ENCODE measurements around the gene CDK3. TPM values are rescaled to one million over a fixed set of nuclear protein-coding genes. Genes with fewer than 3 reads are reported as not detected.

The CDK3 gene
- total and polyA plus RNA-seq, 9 of the 15 experiments (the other 6 are each of a cell fraction or from before 2014, with no cell fraction given) = 0.55 to 8.2 (median 4.7) TPM

DNA sequence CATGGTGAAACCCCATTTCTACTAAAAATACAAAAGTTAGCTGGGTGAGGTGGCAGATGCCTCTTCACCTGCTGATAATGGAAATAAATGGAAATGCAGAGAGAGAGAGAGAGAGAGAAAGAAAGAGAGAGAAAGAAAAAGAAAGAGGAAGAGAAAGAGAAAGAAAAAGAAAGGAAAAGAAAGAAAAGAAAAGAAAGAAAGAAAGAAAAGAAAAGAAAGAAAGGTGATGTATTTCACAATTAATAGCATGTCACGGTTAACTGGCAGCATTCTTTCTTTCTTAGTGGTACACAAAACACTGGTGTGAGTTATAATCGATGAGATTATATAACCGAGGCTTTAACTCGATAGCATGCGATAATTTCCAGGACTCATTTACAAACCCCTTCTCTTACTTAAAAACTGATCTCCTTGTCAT lies 24.9 kb upstream of the CDK3 start (continued):
- TF ChIP-seq, protein P1, sequence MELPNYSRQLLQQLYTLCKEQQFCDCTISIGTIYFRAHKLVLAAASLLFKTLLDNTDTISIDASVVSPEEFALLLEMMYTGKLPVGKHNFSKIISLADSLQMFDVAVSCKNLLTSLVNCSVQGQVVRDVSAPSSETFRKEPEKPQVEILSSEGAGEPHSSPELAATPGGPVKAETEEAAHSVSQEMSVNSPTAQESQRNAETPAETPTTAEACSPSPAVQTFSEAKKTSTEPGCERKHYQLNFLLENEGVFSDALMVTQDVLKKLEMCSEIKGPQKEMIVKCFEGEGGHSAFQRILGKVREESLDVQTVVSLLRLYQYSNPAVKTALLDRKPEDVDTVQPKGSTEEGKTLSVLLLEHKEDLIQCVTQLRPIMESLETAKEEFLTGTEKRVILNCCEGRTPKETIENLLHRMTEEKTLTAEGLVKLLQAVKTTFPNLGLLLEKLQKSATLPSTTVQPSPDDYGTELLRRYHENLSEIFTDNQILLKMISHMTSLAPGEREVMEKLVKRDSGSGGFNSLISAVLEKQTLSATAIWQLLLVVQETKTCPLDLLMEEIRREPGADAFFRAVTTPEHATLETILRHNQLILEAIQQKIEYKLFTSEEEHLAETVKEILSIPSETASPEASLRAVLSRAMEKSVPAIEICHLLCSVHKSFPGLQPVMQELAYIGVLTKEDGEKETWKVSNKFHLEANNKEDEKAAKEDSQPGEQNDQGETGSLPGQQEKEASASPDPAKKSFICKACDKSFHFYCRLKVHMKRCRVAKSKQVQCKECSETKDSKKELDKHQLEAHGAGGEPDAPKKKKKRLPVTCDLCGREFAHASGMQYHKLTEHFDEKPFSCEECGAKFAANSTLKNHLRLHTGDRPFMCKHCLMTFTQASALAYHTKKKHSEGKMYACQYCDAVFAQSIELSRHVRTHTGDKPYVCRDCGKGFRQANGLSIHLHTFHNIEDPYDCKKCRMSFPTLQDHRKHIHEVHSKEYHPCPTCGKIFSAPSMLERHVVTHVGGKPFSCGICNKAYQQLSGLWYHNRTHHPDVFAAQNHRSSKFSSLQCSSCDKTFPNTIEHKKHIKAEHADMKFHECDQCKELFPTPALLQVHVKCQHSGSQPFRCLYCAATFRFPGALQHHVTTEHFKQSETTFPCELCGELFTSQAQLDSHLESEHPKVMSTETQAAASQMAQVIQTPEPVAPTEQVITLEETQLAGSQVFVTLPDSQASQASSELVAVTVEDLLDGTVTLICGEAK (IDR thresholded peaks at IDR 0.05) = peak; percentile 33; the same call in 1 of the 2 replicates
- TF ChIP-seq, protein P1 (CRISPR knock-in tag; IDR thresholded peaks at IDR 0.05) = no peak
- TF ChIP-seq, protein P2, sequence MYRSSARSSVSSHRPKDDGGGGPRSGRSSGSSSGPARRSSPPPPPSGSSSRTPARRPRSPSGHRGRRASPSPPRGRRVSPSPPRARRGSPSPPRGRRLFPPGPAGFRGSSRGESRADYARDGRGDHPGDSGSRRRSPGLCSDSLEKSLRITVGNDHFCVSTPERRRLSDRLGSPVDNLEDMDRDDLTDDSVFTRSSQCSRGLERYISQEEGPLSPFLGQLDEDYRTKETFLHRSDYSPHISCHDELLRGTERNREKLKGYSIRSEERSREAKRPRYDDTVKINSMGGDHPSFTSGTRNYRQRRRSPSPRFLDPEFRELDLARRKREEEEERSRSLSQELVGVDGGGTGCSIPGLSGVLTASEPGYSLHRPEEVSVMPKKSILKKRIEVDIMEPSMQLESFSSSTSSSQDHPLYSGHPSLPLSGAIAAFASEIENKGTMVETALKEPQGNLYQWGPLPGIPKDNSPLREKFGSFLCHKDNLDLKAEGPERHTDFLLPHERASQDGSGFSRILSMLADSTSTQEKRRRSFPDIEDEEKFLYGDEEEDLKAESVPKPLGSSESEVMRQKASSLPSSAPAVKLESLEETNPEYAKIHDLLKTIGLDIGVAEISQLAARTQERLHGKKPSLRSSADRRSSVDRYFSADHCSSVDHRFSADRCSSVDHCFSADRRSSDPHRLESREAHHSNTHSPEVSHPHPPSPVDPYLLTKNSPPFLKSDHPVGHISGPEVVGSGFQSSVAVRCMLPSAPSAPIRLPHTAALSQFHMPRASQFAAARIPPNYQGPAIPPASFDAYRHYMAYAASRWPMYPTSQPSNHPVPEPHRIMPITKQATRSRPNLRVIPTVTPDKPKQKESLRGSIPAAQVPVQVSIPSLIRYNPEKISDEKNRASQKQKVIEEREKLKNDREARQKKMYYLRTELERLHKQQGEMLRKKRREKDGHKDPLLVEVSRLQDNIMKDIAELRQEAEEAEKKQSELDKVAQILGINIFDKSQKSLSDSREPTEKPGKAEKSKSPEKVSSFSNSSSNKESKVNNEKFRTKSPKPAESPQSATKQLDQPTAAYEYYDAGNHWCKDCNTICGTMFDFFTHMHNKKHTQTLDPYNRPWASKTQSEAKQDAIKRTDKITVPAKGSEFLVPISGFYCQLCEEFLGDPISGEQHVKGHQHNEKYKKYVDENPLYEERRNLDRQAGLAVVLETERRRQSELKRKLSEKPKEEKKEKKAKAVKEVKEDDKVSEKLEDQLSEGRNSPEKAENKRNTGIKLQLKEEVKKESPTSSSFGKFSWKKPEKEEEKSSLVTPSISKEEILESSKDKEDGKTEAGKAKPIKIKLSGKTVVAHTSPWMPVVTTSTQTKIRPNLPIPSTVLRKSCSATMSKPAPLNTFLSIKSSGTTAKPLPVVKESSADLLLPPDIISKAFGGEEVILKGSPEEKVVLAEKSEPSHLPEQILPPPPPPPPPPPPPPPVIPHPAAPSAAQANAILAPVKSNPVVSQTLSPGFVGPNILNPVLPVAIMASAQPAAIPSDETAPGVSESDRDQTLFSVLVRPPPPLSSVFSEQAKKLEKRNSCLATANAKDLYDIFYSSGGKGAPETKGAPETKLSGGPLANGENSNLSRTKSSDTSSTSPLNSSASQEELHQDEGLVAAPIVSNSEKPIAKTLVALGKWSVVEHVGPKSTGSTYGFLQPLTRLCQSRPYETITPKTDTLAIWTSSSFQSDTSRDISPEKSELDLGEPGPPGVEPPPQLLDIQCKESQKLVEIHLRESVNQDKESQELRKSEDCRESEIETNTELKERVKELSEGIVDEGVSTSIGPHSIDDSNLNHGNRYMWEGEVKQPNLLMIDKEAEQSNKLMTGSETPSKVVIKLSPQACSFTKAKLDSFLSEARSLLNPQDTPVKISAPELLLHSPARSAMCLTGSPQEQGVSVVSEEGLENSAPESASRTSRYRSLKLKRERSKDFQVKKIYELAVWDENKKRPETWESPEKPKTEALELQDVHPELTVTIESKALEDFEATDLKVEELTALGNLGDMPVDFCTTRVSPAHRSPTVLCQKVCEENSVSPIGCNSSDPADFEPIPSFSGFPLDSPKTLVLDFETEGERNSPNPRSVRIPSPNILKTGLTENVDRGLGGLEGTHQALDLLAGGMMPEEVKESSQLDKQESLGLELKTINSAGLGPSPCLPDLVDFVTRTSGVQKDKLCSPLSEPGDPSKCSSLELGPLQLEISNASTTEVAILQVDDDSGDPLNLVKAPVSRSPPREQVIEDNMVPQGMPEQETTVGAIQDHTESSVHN (IDR thresholded peaks at IDR 0.05; ENCODE audit: borderline replicate concordance in 1 of 2, low read depth in 1 of 2) = no peak
- TF ChIP-seq, protein P3, sequence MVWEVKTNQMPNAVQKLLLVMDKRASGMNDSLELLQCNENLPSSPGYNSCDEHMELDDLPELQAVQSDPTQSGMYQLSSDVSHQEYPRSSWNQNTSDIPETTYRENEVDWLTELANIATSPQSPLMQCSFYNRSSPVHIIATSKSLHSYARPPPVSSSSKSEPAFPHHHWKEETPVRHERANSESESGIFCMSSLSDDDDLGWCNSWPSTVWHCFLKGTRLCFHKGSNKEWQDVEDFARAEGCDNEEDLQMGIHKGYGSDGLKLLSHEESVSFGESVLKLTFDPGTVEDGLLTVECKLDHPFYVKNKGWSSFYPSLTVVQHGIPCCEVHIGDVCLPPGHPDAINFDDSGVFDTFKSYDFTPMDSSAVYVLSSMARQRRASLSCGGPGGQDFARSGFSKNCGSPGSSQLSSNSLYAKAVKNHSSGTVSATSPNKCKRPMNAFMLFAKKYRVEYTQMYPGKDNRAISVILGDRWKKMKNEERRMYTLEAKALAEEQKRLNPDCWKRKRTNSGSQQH (CRISPR knock-in tag; IDR thresholded peaks at IDR 0.05) = peak; percentile 83; the same call in 1 of the 2 replicates
- TF ChIP-seq, protein P4, sequence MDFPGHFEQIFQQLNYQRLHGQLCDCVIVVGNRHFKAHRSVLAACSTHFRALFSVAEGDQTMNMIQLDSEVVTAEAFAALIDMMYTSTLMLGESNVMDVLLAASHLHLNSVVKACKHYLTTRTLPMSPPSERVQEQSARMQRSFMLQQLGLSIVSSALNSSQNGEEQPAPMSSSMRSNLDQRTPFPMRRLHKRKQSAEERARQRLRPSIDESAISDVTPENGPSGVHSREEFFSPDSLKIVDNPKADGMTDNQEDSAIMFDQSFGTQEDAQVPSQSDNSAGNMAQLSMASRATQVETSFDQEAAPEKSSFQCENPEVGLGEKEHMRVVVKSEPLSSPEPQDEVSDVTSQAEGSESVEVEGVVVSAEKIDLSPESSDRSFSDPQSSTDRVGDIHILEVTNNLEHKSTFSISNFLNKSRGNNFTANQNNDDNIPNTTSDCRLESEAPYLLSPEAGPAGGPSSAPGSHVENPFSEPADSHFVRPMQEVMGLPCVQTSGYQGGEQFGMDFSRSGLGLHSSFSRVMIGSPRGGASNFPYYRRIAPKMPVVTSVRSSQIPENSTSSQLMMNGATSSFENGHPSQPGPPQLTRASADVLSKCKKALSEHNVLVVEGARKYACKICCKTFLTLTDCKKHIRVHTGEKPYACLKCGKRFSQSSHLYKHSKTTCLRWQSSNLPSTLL (IDR thresholded peaks at IDR 0.05) = 0 out of 2 replicates have a peak, but pooled peaks have one; percentile 51

Measured in K562 (cell line).